ENCODE measurements around the gene FREM1. TPM values are rescaled to one million over a fixed set of nuclear protein-coding genes. Genes with fewer than 3 reads are reported as not detected.

The FREM1 gene
- total RNA-seq, 1 donor from 2014 or later: 1.4 TPM

- no peak for DNase-seq
These were observed 41.2 kb downstream of the FREM1 start for GRCh38 chr9:14868772-14869583.

DNA sequence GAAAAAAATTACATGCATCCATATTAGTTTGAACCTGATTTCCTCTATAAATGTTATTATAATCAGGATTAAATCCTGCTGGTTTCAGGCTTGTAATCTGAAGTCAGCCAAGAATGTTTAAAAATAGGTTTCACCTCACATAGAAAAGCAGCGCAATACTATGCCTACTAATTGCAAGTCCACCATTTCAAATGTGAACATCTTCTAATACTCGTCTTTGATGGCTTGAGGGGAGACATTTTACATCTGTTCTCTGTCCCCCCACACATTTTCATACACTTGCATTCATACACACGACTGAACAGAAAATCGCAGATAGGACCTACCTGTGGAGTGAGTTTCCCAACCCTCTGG, 41.8 kb downstream of the FREM1 start:
- no peak for DNase-seq

- DNase-seq: no peak
These were observed 44.0 kb downstream of the FREM1 start for GRCh38 chr9:14866200-14866749.

GRCh38 chr9:14864309-14864708, 45.9 kb downstream of the FREM1 start:
- no peak for DNase-seq

GRCh38 chr9:14863402-14863801, 46.8 kb downstream of the FREM1 start:
- no peak for DNase-seq

DNA sequence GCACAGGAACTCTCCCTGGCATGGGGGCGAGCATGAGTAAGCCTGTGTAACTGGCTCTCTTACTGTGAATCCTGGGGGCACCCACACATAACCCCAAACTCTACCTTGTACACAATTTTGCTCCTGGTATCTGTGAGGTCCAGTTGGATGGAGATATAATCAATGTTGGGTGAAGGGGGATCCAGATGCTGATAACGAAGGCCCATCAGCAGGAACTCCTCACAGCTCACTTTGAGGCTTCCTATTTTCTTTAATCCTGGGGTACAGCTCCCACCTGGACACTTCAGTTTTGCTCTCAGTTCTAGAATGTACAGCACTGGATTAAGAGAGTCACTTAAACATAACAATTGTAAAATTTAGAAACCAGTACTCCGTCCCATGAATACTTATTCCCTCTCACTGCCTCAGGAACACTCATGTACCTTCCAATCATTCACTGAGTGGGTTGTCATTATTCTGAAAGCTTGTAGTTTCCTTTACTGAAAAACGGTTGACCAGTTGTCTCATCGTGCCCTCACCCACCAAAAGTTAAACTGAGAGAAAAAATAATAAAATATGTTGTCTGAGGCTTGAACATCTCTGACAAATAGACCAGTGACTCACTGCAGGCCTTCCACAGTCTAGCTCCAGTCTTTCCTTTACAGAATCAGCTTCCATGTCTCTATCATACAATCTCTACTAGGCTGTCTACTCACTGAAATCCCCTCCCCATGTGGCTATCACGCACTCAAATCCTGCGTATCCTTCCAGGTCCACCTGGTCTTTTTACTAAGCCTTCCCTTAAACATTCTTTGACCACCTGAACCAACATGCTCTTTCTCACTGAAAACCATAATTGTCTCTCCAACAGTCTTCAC, 52.6 kb downstream of the FREM1 start:
- DNase-seq: no peak

DNA sequence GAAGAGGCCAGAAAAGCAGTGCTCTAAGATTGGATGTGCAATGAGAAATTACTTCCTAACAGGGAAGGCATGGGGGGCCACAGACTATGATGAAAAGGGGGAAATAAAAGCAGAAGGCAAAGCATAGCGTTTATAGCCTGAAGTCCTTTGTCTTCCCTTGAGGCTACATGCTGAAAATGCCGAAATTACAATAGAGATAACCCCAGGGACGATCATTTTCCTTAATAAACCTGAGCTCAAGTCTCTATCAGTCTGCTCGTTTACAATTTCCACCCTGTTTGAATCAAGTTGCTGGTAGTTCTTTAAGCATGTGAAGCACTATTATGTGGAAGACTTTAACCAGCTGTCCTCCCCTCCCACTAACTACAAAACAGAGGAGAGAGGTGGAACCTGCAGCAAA, 60.4 kb downstream of the FREM1 start:
- DNase-seq: no peak

GRCh38 chr9:14849296-14849695, 60.9 kb downstream of the FREM1 start:
- no peak for DNase-seq

DNA sequence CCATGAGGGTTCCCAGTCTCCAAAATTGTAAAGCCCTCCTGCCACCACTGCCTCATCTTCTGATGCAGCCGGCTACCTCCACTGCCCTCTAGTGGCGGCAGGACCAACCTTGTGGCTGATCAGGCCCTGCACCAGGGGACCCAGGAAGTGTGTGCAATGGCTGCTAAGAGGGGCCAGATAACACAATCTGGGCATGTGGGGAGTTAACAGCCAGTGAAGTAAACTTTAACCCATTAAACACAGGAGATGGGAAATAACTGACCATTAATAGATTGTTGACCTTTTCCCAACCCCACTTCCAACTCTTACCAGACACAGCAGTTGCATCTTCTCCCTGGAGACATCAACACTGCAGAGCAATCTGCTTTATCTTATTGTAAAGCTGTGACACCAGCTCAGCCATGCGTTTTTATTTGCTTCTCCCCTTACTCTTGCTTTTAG, 63.3 kb downstream of the FREM1 start:
- no peak for DNase-seq

DNA sequence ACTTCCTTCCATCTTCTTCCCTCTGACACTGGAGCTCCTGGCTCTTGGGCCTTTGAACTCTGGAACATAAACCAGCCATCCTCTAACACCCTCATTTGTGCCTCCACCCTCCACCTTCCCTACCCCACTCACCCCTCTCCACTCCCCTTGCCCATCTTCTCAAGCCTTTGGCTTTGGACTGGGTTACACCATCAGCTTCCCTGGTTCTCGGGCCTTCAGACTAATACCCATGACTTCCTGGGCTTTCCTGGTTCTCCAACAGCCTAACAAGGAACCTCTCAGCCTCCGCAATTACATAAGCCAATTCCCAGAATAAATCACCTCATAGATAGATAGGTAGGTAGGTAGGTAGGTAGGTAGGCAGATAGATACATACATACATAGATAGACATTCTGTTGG, 67.1 kb downstream of the FREM1 start:
- DNase-seq: no peak

- no peak for DNase-seq
These were observed 68.0 kb downstream of the FREM1 start for GRCh38 chr9:14842269-14842668.

GRCh38 chr9:14838701-14839100, 71.5 kb downstream of the FREM1 start:
- DNase-seq: no peak

DNA sequence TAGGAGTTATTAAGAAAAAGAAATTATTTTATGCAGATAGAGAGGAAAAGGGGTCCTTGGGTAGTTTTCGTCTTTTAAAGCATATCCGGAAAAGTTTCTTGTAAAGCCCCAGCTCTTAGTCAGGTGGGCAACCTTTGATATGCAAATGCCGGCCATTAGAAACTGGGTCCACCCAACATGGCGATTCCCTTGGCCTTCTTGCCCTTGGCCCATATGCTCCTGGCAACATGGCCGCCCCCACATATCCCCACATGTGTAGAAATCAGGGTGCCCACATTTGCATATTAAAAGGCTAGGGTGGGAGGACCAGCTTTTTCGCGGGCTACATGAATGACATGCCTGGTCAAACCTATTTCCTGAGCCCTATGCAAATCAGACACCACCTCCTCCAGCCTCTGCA, 73.3 kb downstream of the FREM1 start:
- no peak for DNase-seq

GRCh38 chr9:14831661-14832060, 78.6 kb downstream of the FREM1 start:
- no peak for DNase-seq

DNA sequence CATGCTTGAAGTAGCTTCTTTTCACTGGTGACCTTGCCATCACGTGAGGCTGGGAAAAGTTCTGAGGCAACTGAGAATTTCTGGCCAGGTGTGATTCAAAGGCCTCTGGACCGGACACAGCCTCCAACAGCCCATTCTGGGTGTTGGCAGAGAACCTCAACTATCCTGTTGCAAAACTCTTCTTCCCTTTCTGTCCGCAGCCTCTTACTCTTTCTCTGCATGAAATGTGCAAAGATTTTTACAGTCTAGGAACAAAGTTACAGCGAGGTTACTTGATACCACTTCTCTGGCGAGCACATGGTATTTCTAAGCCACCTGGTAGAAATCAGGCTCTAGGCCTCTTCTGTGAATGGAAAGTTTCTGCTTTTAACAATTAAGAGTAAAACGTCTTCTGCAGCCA, 79.2 kb downstream of the FREM1 start:
- DNase-seq: no peak

DNA sequence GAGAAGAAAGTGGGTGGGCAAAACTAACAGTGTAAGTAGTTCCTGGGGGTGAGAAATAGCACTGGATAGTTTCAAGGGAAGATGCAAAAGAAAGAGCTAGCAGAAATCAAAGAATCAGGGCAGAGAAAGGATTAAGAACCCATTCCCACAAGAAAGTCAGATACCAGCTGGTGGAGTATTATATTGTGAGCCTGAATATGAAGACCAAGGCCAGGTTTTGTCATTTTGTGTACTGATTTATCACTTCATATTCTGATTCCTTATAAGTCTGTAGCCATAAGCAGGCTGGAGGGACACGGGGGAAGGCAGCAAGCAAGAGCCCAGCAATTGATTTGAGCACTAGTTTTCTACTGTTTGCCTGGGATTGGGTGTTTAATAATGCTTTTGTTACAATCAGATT, 80.2 kb downstream of the FREM1 start:
- DNase-seq: no peak

DNA sequence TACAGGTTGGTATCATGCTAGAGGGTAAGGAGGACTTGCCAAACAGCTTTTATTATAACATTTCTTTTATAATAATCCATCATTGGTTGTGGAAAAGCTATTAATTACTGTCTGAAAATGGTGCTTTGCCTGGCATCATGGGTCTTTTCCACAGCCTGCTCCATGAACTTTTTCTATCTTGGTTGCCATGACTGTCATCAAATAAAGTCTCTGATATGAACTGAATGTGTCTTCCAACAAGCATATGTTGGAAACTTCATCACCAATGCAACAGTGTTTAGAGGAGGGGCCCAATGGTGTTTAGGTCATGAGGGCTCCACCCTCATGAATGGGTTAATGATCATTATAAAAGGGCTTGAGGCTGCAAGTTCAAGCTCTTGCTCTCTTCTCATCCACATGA, 81.0 kb downstream of the FREM1 start:
- DNase-seq: no peak

DNA sequence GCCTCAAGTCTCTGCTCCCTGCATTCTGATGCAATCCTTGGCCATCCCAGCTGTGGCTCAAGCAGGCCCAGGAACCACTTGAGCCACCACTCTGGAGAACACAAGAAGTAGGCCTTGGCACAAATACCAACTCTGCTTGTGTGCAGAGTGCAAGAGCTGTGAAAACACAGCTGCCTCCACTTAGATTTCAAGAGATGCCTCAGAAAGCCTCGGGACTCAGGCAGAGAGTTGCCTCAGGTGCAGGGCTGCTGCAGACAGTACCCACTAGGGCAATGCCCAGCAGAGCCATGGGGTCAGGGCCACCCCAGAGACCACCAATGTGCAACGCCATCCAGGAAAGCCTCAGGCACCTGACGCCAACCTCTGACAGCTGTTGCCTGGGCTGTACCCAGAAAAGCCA, 82.4 kb downstream of the FREM1 start:
- no peak for DNase-seq

GRCh38 chr9:14824481-14824880, 85.7 kb downstream of the FREM1 start:
- no peak for DNase-seq

DNA sequence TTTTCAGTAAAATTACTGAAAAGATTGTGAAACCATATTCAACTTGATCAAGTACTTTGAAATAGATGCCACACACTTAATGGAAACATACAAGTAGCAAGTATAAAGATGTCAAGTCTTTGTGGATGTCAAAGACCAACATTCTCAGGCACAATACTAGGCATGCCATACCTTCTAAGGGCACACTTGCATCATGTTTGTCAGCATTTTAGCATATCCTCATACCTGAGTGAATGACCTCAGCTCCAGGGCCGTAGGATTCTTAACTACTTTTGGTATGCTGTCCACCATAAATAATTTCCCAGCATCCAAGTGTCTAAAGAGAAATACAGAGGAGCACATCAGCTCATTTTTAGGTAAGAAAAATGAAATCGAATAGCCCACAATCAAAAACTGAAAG, 86.4 kb downstream of the FREM1 start:
- no peak for DNase-seq

DNA sequence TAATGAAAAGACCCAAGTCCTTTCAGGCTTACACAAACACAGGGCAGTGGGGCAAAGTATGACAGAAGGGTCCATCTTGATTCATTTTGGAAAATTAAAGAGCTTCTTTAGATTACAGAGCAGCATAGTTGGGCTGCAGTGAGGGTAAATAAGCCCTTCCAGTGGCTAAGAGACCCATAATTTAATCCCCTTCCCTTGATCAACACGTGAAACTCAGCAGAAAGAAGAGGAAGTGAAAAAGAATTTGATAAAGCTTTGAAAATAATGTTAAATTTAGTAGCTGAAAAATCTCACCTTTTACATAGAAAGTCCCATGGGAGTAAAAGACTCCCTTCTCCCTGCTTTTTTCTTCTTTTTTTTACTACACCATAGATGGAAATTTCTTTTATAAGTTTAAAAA, 87.6 kb downstream of the FREM1 start:
- no peak for DNase-seq

DNA sequence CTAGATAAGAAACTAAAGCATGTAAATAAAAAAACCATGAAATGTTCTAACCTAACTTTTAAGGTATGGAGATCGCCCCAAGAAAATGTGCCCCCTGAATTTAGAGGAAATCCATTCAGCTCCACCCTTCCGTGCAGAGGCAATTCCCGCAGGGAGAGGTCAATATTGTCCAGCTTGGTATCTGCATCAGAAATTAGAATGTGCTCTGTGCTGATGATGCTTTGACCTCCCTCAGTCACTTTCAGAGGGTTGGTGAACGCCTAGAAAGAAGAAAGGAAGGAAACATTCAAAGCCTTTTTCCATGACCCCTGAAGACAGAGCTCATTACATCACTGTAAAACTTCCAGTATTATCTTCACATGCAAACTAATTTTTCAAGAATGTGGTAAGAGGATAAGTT, 91.0 kb downstream of the FREM1 start:
- DNase-seq: no peak

- no peak for DNase-seq
These were observed 96.0 kb downstream of the FREM1 start for GRCh38 chr9:14814249-14814628.

Data from occipital lobe (tissue), 2 donors.